K562 (cell line): ENCODE measurements around the gene STK32C. TPM values are rescaled to one million over a fixed set of nuclear protein-coding genes. Genes with fewer than 3 reads are reported as not detected.
A peak's percentile ranks its signal among the peaks of the same experiment; 100 is the strongest.

Experiments
- ATAC-seq: fragments of 200-7000 bp; cut with Tn5 transposase; 3 replicates; pipeline ENCODE4 v1.9.1; 2020; ENCODE audit warnings: moderate library complexity
- BruUV-seq: library from RNA; stranded (reverse); fragments of 400-500 nt; replicated peaks from 2 replicates; lab custom pipeline; 2021; lab: Mats Ljungman, UMichigan
- CTCF ChIA-PET: fragments of 300-600 bp; formaldehyde crosslinking; extraction: SDS; loops from one replicate; lab custom pipeline; 2021; ENCODE audit warnings: low intra/inter-chr PET ratio; lab: Yijun Ruan, JAX
- POLR2A ChIA-PET: fragments of 300-600, 350-650 bp; sonication (Branson Sonifier 250); formaldehyde crosslinking; extraction: SDS; loops from one replicate; lab custom pipeline; 2021; ENCODE audit warnings: antibody characterized with exemption, inconsistent platforms; lab: Yijun Ruan, JAX
- DNase-seq, 4 experiments: peaks; one replicate each; pipeline versions ENCODE4 v3.0.0 to v3.0.0-alpha.2; 2011 to 2018; ENCODE audit warnings: low spot score in 3 of 4, mixed read lengths in 3 of 4; ENCODE audit errors: extremely low read depth in 1 of 4
- FAIRE-seq: peaks from 2 replicates; lab custom pipeline; 2011; peaks lifted over from hg19 to GRCh38; lab: Jason Lieb, UNC
- H2AFZ ChIP-seq: 2 replicates; pipeline ENCODE4 v1.6.0; 2011; ENCODE audit warnings: low read depth, low read length, control low read depth, inconsistent platforms
- H3K27ac ChIP-seq: fragments of 200-600 bp; 3 replicates; pipeline ENCODE4 v1.8.0; 2011; ENCODE audit warnings: low read depth, mild to moderate bottlenecking, control low read depth, inconsistent platforms, low read length, moderate library complexity, mixed read lengths; ENCODE audit errors: extremely low read depth
- H3K27me3 ChIP-seq, 2 experiments: fragments of 300-600 bp in 1 of 2; 2 replicates in 1 of 2; 3 replicates in 1 of 2; pipeline versions ENCODE4 v1.6.0 to v1.8.0; 2011; ENCODE audit warnings: inconsistent platforms in 2 of 2, low read length in 2 of 2, mild to moderate bottlenecking in 1 of 2, mixed read lengths in 1 of 2, moderate library complexity in 1 of 2; ENCODE audit not compliant: control insufficient read depth in 2 of 2, insufficient read depth in 2 of 2
- H3K36me3 ChIP-seq: fragments of 300-600 bp; 3 replicates; pipeline ENCODE4 v1.8.0; 2011; ENCODE audit warnings: mild to moderate bottlenecking, low read length, inconsistent platforms; ENCODE audit not compliant: control insufficient read depth, insufficient read depth
- H3K4me1 ChIP-seq, 2 experiments: fragments of 200-600 bp in 1 of 2; replicated peaks in 1 of 2; 2 replicates in 1 of 2; 3 replicates in 1 of 2; pipeline versions ENCODE4 v1.5.1 to v1.8.0; 2011; ENCODE audit warnings: inconsistent platforms in 2 of 2, low read length in 2 of 2, mild to moderate bottlenecking in 1 of 2, mixed read lengths in 1 of 2, moderate library complexity in 1 of 2; ENCODE audit not compliant: control insufficient read depth in 2 of 2, insufficient read depth in 2 of 2
- H3K4me2 ChIP-seq: 2 replicates; pipeline ENCODE4 v1.6.1; 2011; ENCODE audit warnings: low read length, control low read depth, inconsistent platforms, mixed read lengths; ENCODE audit not compliant: insufficient read depth
- H3K4me3 ChIP-seq: fragments of 200-600 bp; sonication (generic), shearing (Covaris generic); 2 replicates; pipeline ENCODE4 v1.5.1; 2016; ENCODE audit warnings: control low read depth, inconsistent platforms
- H3K79me2 ChIP-seq: fragments of 200-600 bp; 3 replicates; pipeline ENCODE4 v1.8.0; 2011; ENCODE audit warnings: low read length, inconsistent platforms; ENCODE audit not compliant: control insufficient read depth, insufficient read depth
- H3K9ac ChIP-seq, 2 experiments: 2 replicates each; pipeline versions ENCODE4 v1.6.0 to v1.6.1; 2011; ENCODE audit warnings: low read depth in 2 of 2, low read length in 2 of 2, control low read depth in 1 of 2, inconsistent platforms in 1 of 2, mild to moderate bottlenecking in 1 of 2, mixed read lengths in 1 of 2; ENCODE audit not compliant: insufficient read depth in 1 of 2
- H3K9me1 ChIP-seq: one replicate; pipeline ENCODE4 v1.6.0; 2011; ENCODE audit warnings: inconsistent platforms, mild to moderate bottlenecking, low read length, moderate library complexity; ENCODE audit not compliant: control insufficient read depth, insufficient read depth
- H3K9me3 ChIP-seq: replicated peaks from 2 replicates; pipeline ENCODE4 v1.5.1; 2011; ENCODE audit warnings: low read depth, low read length, inconsistent platforms; ENCODE audit not compliant: control insufficient read depth, insufficient read depth
- H4K20me1 ChIP-seq: replicated peaks from 2 replicates; pipeline ENCODE4 v1.6.1; 2011; ENCODE audit warnings: low read length, inconsistent platforms, mixed read lengths; ENCODE audit not compliant: control insufficient read depth, insufficient read depth
- CBFA2T3 ChIP-seq: fragments of 450-650 bp; IDR thresholded peaks from 2 replicates; pipeline ENCODE4 v1.6.1; 2017
- CTCF ChIP-seq, 3 experiments: IDR thresholded peaks in 2 of 3; conservative IDR thresholded peaks in 1 of 3; 2 replicates each; pipeline ENCODE4 v1.5.1; 2011 to 2012; ENCODE audit warnings: low read length in 3 of 3, mild to moderate bottlenecking in 3 of 3, control low read depth in 2 of 3, improper control_type of control experiment in 1 of 3, inconsistent platforms in 1 of 3, low read depth in 1 of 3, mixed read lengths in 1 of 3, moderate library complexity in 1 of 3; ENCODE audit not compliant: insufficient read depth in 2 of 3
- FOSL1 ChIP-seq: fragments of 200-800 bp; sonication (Bioruptor generic); conservative IDR thresholded peaks from 2 replicates; pipeline ENCODE4 v1.6.1; 2016; ENCODE audit warnings: missing genetic modification characterization, missing compliant biosample characterization
- KDM5B ChIP-seq: fragments of 200-600 bp; sonication (generic); IDR thresholded peaks from 2 replicates; pipeline ENCODE4 v1.6.1; 2012; ENCODE audit warnings: low read depth, mild to moderate bottlenecking, moderate library complexity, low read length, control low read depth, inconsistent platforms; ENCODE audit not compliant: insufficient replicate concordance
- MAX ChIP-seq: sonication (generic); formaldehyde crosslinking; IDR thresholded peaks from 2 replicates; pipeline ENCODE4 v1.9.0; 2022; ENCODE audit warnings: mild to moderate bottlenecking, missing genetic modification reagents
- PRMT5 ChIP-seq: sonication (generic); formaldehyde crosslinking; IDR thresholded peaks from 2 replicates; pipeline ENCODE4 v1.5.0; 2020; ENCODE audit warnings: missing genetic modification reagents
- RAD21 ChIP-seq, 2 experiments: fragments of 250-450 bp in 1 of 2; fragments of 450-650 bp in 1 of 2; sonication (Bioruptor Pico) in 1 of 2; formaldehyde crosslinking in 1 of 2; IDR thresholded peaks in 1 of 2; conservative IDR thresholded peaks in 1 of 2; 2 replicates each; pipeline versions ENCODE4 v1.4.0 to v1.8.0; 2020 to 2022; ENCODE audit warnings: mild to moderate bottlenecking in 2 of 2, moderate library complexity in 1 of 2
- TOE1 ChIP-seq, 2 experiments: fragments of 450-650 bp in 1 of 2; sonication (generic) in 1 of 2; formaldehyde crosslinking in 1 of 2; IDR thresholded peaks; 2 replicates each; pipeline versions ENCODE4 v1.7.1 to v1.8.0; 2016 to 2022; ENCODE audit warnings: borderline replicate concordance in 2 of 2, mild to moderate bottlenecking in 2 of 2, antibody characterized with exemption in 1 of 2, inconsistent platforms in 1 of 2, low read depth in 1 of 2, missing genetic modification reagents in 1 of 2, moderate library complexity in 1 of 2
- WGBS: fragments of 100-300 bp; shearing (Covaris generic); methylation state at CpG from one replicate; pipeline ENCODE4 v1.1.6; 2016; ENCODE audit warnings: low coverage, mixed read lengths; ENCODE audit not compliant: insufficient coverage; ENCODE audit errors: missing lambda C conversion rate; 5-methylcytosine and 5-hydroxymethylcytosine counted together
- in situ Hi-C: fragments of 300-500 bp; cut with MboI; formaldehyde crosslinking; loops from 4 replicates; pipeline ENCODE4 v1.15.0; 2018; ENCODE audit warnings: inconsistent platforms, mixed read lengths
- intact Hi-C: fragments of 100-400 bp; cut with micrococcal nuclease; formaldehyde crosslinking; loops from 2 replicates; pipeline ENCODE4 v1.14.2; 2022
- polyA plus RNA-seq, 8 experiments: library from polyadenylated mRNA; depleted of rRNA in 4 of 8; stranded (reverse) in 5 of 8; unstranded in 3 of 8; fragments of >200 nt; fragmentation: Nextera tagmentation in 2 of 8; fragmentation: Illumina TruSeq in 1 of 8; extraction: Ambion mirVana in 2 of 8; extraction: Trizol in 1 of 8; gene quantifications; 2 replicates each; pipeline versions ENCODE4 v1.2.1 to v1.2.3, GENCODE V29; 2011 to 2014; ENCODE audit warnings: inconsistent platforms in 1 of 8, missing spikeins in 1 of 8
- total RNA-seq, 7 experiments: library from RNA; depleted of rRNA in 6 of 7; stranded (reverse); fragments of >200 nt in 6 of 7; fragmentation: Illumina TruSeq in 2 of 7; extraction: Trizol in 2 of 7; gene quantifications; 2 replicates each; pipeline versions ENCODE4 v1.2.1 to v1.2.3, GENCODE V29; 2011 to 2021; ENCODE audit warnings: low replicate concordance in 1 of 7

The STK32C gene
- total and polyA plus RNA-seq, 9 of the 15 experiments (the other 6 are each of a cell fraction or from before 2014, with no cell fraction given): 1.5 to 20.9 (median 6.5) TPM

- no peak for DNase-seq
- H3K4me2 ChIP-seq: no peak overlapping the region
- no TSS peak for BruUV-seq
- in situ Hi-C loops: loop anchor here (5.0 to 10.0 kb wide), 3 partner anchors 124 to 411 kb away; no protein-coding TSS in a partner anchor
- H2AFZ ChIP-seq: peak overlapping the region; percentile 63; the same call in 1 of the 2 replicates
- H3K4me3 ChIP-seq: no peak overlapping the region
- H4K20me1 ChIP-seq: no peaks in the 10 kb centered on the region; the same call in 1 of the 2 replicates
- no peak for TF ChIP-seq CBFA2T3
- no peak for TF ChIP-seq FOSL1
- TF ChIP-seq, all 486 proteins: peak for 0
- intact Hi-C loops: loop anchor here (1.0 kb wide), 2 partner anchors 129 to 230 kb away; no protein-coding TSS in a partner anchor
- Histone ChIP-seq H3K27ac (no peak overlapping the region), H3K36me3 (no peaks in the 10 kb centered on the region), H3K9me3 (no peaks in the 10 kb centered on the region), H3K79me2 (no peaks in the 10 kb centered on the region), H3K27me3 (peaks cover 0 to 19% of the 10 kb centered on the region in 2 experiments; a peak in 2 of 5 replicates), H3K9me1 (no peaks in the 10 kb centered on the region), H3K9ac (no peak overlapping the region), H3K4me1 (peaks cover 0 to 28% of the 10 kb centered on the region in 2 experiments; a peak in 2 of 5 replicates)
- FAIRE-seq (no peak), ATAC-seq (peak; percentile 10; the same call in 1 of the 3 replicates)
- WGBS: 45% methylated on average over 13 of the region's 23 CpGs
- CTCF ChIA-PET: interaction anchor here (1.2 to 1.4 kb wide), 2 partner anchors 129 to 229 kb away, joined by 4 to 14 read pairs; no protein-coding TSS in a partner anchor
- POLR2A ChIA-PET: interaction anchor here (0.5 to 0.6 kb wide), 2 partner anchors 131 to 215 kb away, joined by 3 read pairs; no protein-coding TSS in a partner anchor
Measured at GRCh38 chr10:132223611-132224342, 84.0 kb downstream of the STK32C start.

GRCh38 chr10:132223156-132223590, 84.6 kb downstream of the STK32C start:
- in situ Hi-C loops: loop anchor here (5.0 to 10.0 kb wide), 3 partner anchors 124 to 412 kb away; no protein-coding TSS in a partner anchor
- Histone ChIP-seq H3K4me2 (no peak overlapping the region), H3K9me3 (no peaks in the 10 kb centered on the region), H3K4me3 (no peak overlapping the region), H3K27me3 (peaks cover 0 to 14% of the 10 kb centered on the region in 2 experiments; a peak in 2 of 5 replicates), H2AFZ (peak overlapping the region; percentile 63), H3K9ac (no peak overlapping the region), H3K9me1 (no peaks in the 10 kb centered on the region), H3K4me1 (peaks cover 0 to 25% of the 10 kb centered on the region in 2 experiments; a peak in 2 of 5 replicates), H3K79me2 (no peaks in the 10 kb centered on the region), H3K27ac (no peak overlapping the region), H4K20me1 (no peaks in the 10 kb centered on the region; the same call in 1 of the 2 replicates), H3K36me3 (no peaks in the 10 kb centered on the region)
- intact Hi-C loops: loop anchor here (1.0 kb wide), 2 partner anchors 129 to 230 kb away; no protein-coding TSS in a partner anchor
- DNase-seq (peak; percentile 71 to 80 (median 74)), ATAC-seq (peak; percentile 100), FAIRE-seq (peak; percentile 54)
- BruUV-seq: no TSS peak
- ChIA-PET POLR2A (interaction anchor here (0.7 kb wide), 1 partner anchor 185 kb away, joined by 3 read pairs; no protein-coding TSS in a partner anchor), CTCF (interaction anchor here (0.6 to 1.4 kb wide), 3 partner anchors 14 to 230 kb away, joined by 3 to 14 read pairs (median 4); no protein-coding TSS in a partner anchor)
- WGBS: 22% methylated on average over 11 of the region's 16 CpGs
- TF ChIP-seq PRMT5 (CRISPR knock-in tag): no peak
- no peak for TF ChIP-seq KDM5B
- TF ChIP-seq RAD21 (CRISPR knock-in tag; conservative IDR thresholded peaks at IDR 0.05 in 1 of 2, IDR thresholded peaks at IDR 0.05 in 1 of 2): peak; percentile 89 to 94
- 0 out of 2 replicates have a peak, but pooled peaks have one; percentile 27 for TF ChIP-seq TOE1 (IDR thresholded peaks at IDR 0.05; ENCODE audit: borderline replicate concordance)
- TF ChIP-seq TOE1 (CRISPR knock-in tag; IDR thresholded peaks at IDR 0.05; ENCODE audit: borderline replicate concordance, low read depth): no peak
- TF ChIP-seq CTCF (IDR thresholded peaks at IDR 0.05 in 2 of 3, conservative IDR thresholded peaks at IDR 0.05 in 1 of 3; ENCODE audit: insufficient read depth in 2 of 3, low read depth in 1 of 3, low read length in 3 of 3): peak; percentile 91 to 100 (median 99)
- TF ChIP-seq MAX (CRISPR knock-in tag): peak; percentile 64
